GM19025 (cell line): ENCODE measurements around the gene MANSC1.
"Not testable (repeated sequence)": the region's sequence is repeated elsewhere in the genome, so short reads cannot be mapped to it uniquely, and the experiment has no call there.

Experiments used
- ATAC-seq: cut with Tn5 transposase; IDR thresholded peaks from one replicate; pipeline ENCODE4 v1.9.1; 2021; ENCODE audit warnings: mild to moderate bottlenecking, low read depth, moderate library complexity; ENCODE audit not compliant: unreplicated experiment

The MANSC1 gene

DNA sequence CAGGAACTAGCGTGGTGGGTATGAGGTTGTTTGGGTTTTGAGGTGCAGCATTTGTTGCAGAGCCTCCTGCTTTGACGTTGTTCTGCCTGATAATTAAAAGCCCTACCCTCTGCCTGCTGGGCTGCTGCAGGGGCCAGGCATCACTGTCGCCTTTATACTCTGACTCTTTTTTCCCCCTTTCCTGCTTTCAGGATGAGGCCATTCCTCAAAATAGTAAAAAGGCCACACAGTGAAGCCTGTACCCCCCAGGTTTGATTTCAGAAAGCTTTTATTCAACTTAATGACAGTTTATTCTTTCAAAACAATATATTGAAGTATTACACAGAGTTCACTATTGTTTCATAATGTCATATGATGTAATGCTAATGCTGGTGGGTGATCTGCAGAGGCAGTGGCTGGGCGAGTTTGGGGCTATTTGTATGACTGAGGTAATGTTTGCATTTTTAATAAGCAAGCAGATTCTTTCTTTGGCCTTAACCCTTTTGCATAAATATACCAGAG lies 15.9 kb upstream of the MANSC1 start:
- no peak for ATAC-seq

DNA sequence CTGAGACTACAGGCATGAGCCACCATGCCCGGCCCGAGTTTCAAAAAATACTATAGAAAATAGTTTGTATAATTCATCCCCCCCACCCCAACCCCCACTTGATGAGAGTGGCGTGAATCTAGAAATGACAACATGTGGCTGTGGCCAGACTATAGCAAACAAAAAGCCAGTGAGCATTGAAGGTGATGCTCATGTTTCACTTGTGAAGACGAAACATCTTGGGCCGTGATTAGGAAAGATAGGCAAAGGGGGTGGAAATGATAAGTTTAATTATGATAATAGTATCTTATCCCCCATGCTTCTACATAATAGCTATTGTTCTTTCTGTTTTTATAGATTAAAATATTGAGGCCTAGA lies 15.4 kb upstream of the MANSC1 start:
- ATAC-seq, result no peak

DNA sequence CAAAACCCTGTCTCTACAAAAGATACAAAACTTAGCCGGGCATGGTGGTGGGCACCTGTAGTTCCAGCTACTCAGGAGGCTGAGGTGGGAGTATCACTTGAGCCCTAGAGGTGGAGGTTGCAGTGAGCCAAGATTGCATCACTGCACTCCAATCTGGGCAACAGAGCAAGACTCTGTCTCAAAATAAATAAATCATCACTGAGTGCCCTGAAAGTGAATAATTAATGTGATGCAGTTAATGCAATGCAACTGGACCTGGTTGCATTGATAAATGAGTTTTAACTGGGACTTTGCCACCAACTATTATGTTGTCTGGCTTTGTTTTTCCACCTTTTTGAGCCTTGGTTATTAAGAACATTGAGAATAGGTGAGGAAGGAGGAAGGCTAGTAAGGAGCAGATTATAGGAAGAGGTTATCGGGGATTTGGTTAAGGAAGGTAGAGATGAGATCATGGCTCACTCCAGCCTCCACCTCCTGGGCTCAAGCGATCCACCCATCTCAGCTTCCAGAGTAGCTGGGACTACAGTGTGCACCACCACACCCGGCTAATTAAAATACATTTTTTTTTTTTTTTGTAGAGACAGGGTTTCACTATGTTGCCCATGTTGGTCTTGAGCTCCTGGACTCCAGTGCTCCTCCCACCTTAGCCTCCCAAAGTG lies 14.9 kb upstream of the MANSC1 start:
- no peak for ATAC-seq

DNA sequence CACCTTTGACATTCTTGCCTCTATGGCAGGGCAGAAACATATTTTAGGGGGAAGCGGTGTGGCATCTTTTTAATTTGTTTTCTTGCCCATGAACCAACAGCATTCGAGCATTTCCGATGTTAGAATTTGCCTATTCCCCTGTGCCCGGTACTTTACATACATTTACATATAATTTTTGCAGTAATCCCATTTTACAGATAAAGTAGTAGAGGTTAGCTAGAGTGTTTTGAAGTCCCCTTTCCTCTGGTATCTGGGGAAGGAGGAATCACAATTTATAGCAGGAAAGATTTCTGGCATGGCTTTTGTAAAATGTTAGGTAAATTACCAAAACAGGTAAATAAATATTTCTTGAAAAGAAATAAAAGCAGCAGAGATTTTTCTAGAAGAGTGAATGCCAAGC lies 8.5 kb upstream of the MANSC1 start:
- ATAC-seq, result no peak

DNA sequence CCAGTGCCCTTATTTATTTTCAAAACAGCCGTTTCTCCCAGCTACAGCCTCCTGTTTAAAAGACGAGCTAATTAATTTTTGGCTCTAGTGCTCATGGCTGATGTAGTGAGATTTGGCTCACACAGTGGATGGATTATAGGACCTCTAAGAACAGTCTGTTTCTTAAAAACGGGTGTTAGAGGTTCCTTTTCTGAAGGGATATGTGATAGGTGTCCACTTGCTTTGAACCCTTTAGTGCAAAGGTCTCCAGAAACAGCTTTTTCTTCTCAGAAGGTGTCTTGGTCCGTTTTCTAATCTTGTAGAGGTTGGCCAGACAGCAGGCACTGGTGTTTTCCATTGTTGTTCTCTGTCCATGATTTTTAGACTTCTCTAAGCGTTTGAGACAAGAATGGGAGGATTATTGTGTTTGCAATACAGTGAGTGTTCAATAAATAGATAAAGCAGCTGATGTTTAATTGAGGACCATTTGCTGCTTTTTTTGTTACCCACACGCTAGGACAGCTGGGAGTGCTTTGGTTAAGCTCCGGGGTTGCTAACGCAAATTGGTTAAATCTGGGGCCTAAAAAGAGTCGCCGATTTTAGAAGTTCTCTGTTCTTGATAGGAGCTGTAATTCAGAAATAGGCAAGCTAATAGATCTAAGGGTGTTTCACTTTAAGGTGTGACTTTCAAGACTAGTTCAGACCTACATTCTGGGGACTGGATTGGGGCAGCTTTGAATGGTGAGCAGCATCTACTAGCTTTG lies 7.8 kb upstream of the MANSC1 start:
- no peak for ATAC-seq

DNA sequence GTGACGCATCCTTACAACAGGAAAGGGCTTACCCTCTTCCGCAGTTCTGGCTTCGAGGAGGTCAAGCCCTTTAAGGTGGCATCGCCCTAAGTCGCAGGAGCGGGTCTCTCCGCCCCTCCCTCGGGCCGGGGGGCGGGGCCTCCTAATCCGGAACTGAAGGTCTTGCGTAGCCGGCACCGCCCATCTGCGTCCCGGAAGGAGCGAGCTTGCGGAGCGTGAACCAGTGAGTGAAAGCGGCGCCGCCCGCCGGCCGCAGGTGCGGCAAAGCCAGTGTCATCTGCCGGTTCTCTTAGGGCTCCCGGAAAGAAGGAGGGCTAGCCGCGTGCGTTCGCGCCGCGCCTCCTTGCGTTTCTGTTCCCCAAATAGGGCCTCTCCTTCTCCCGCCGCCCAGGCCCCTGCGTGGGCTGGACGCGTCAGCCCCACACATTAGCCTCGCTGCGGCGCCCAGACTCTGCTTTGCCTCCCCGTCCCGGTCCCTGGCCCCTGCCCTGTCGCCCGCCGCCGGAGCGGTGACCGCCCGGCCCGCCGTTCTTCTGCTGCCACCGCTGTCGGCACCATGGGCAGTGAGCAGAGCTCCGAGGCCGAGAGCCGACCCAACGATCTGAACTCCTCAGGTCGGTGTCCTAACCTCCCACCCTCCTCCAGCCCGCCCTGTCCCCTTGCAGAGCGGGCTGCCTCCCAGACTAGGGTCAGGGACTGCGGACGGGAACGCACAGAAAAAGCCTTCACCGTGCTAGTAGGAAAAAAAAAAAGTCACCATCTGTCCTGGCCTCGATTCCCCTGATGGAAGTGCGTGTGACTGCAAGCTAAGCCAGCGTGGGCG lies 7.1 kb upstream of the MANSC1 start, which contains the start of gene BORCS5:
Gene BORCS5, plus strand, starts transcription at position 183 of the 823 bp plus-strand sequence. Its CDS starts 374 bp downstream, at position 557.
- ATAC-seq, result peak; percentile 83

DNA sequence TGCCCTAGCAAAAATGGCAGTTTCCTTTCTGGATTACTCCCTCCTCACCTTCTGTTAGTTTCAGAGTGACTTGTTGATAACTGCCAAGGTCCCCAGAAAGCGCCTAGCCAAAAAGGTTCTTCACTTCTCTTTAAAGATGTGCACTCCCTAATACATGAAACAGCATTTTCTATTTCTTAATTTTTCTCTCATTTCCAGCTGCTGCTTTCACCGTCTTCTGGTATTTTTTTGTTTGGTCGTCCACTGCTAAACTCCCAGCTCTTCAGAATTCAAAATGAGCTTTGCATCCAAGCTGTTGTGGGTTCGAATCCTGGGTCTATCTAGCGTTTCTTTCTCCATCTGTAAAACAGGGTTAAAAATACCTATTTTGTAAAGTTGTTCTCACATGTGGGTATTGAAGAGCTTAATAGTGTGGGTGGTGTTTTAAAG lies 6.4 kb upstream of the MANSC1 start:
- ATAC-seq, result no peak

DNA sequence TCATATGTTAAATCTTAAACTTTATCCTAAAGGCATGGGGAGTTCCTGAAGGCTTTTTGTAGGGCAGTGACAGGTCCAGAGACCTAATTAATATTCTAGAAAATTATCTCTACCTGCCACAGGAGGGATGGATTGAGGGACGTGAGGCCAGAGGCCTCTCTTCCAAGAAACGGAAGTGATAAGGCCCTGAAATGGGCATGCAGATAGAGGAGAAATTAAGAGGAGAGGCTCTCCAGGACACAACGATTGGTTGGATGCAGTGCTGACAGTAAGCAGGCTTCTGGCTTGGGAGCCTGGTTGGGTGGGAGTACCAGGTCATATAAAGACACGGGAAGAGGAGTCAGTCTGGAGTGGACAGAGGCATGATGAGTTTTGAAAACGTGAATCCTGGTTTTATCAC lies 3.8 kb upstream of the MANSC1 start:
- ATAC-seq, result no peak

DNA sequence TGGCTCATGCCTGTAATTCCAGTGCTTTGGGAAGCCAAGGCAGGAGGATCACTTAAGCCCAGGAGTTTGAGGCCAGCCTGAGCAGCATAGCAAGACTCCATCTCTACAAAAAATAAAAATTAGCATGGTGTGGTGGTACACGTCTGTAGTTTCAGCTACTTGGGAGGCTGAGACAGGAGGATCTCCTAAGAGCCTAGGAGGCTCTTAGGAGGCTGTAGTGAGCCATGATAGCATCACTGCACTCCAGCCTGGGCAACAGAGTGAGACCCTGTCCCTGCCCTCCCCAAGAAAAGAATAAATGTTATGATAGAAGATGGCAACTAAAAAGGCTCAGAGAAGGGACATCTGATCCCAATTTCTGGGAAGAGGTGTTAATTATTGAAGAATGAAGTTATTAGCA lies 3.2 kb upstream of the MANSC1 start:
- no peak for ATAC-seq

DNA sequence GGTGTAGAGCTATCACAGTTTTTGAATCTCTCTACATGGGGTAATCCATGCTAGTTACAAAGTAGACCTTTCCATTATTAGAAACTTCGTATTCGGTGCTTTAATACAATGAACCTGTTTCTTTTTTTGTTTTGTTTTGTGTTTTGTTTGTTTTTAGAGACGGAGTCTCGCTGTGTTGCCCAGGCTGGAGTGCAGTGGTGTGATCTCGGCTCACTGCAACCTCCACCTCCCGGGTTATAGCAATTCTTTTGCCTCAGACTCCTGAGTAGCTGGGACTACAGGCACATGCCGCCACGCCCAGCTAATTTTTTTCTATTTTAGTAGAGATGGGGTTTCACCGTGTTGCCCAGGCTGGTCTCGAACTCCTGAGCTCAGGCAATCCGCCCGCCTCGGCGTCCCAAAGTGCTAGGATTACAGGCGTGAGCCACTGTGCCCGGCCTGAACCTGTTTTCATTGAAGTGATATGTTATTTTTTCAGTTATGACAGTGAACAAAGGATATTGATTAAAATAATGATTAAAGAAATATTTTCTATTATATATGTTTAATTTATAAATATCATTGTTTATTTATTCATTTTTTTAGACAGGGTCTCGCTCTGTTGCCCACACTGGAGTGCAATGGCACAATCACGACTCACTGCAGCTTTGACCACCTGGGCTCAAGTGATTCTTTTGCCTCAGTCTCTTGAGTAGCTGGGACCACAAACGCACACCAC lies 1.6 kb upstream of the MANSC1 start:
- not testable (repeated sequence) for ATAC-seq

DNA sequence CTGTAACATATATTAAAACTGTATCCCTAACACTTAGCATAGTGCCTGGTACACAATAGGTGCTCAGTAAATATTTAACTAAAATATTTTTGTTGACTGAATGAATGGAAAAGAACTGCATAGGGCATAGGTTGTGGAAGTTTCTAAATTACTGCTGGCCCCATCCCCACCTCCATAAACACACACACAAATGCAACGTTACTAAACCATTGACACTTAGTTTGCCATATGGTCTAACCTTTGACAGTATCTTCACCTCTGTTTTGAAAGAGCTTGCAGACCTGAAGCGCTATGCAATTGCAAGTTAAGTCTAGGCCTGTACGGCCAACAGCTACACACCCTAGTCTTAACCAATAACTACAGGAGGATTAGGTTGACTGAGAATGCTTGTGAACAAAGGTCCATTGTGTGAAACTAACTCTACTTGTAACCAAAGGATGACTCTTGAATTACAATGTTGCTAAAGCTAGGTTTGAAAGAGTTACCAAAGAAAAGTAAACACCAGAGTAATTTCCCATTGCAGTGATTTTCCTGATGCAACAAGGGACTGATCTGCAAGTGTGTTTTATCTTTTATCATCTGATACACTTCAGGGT lies 924 bp upstream of the MANSC1 start:
- no peak for ATAC-seq

DNA sequence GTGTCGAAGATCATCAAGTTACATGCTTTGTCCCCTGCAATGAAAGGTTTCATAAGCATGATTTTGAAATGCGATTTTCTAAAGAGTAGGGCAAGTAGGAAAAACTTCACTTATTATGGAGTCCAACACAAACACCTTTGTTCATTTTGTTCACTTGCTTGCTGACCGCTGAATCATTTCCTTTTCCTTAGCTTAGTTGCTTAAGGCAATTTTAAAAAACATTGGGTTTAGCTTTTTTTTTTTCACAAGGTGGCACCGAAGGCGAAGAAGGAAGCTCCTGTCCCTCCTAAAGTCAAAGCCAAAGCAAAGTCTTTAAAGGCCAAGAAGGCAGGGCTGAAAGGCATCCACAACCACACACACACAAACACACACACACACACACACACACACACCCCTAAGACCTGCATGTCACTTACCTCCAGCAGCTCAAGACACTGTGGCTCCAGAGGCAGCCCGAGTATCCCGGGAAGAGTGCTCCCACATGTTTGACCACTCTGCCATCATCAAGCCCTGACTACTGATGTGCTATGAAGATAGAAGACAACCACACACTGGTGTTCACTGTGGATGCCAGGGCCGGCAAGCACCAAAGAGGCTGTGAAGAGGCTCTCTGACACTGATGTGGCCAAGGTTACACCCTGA lies 11.4 kb downstream of the MANSC1 start:
- no peak for ATAC-seq

DNA sequence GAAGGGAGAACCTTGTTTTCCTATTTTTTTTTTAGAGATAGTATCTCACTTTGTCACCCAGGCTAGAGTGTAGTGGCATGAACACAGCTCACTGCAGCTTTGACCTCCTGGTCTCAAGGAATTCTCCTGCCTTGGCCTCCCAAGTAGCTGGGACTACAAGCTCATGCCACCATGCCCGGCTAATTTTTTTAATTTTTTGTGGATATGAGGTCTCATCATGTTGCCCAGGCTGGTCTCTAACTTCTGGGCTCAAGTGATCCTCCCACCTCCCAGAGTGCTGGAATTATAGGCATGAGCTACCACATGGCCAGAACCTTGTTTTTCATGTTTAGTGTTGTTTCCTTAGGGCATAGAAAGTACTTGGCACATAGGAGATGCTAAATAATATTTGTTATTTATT lies 13.5 kb downstream of the MANSC1 start:
- no peak for ATAC-seq

DNA sequence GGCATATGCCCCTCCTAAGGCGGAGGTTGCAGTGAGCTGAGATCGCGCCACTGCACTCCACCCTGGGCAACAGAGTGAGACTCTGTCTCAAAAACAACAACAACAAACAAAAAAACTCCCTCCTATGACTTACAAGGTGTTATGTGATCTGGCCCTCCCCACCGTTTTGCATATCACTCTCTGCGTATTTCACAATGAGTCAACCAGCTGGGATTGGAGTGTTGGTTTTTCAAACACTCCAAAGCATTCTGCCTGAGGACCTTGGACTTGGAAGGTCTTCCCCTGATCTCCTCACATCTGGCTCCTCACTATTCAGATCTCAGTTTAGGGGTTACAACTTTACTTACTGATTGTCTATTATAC lies 14.0 kb downstream of the MANSC1 start:
- ATAC-seq, result no peak

DNA sequence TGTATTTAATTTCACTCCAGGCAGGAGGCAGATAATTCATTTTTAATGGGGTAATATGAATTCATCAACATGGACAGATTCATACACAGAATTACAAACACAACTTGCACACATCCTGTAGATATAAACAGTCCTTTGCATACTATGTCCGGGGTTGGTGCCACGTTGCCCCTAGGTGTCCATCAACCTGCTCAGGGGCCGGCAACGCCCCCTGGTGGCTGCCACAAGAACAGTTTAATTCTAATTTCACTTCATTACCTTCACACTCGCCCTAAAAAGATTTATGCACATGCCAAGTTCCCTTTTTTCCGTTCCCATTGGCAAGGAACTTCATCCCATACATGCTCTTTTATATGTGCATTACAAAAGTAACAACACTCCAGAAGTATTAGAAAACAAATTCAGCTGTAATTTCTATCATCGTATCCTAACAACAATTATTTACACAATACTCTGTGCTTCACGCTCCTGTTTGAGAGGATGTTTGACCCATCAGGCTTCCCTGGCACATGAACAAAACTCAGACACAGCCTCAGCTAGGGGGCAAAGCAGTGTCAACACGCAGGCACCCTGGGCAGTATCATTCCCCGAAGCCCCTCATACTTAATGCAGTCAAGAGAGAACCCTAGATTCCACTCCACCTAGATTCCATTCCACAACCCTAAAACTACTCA lies 15.5 kb downstream of the MANSC1 start:
- no peak for ATAC-seq

DNA sequence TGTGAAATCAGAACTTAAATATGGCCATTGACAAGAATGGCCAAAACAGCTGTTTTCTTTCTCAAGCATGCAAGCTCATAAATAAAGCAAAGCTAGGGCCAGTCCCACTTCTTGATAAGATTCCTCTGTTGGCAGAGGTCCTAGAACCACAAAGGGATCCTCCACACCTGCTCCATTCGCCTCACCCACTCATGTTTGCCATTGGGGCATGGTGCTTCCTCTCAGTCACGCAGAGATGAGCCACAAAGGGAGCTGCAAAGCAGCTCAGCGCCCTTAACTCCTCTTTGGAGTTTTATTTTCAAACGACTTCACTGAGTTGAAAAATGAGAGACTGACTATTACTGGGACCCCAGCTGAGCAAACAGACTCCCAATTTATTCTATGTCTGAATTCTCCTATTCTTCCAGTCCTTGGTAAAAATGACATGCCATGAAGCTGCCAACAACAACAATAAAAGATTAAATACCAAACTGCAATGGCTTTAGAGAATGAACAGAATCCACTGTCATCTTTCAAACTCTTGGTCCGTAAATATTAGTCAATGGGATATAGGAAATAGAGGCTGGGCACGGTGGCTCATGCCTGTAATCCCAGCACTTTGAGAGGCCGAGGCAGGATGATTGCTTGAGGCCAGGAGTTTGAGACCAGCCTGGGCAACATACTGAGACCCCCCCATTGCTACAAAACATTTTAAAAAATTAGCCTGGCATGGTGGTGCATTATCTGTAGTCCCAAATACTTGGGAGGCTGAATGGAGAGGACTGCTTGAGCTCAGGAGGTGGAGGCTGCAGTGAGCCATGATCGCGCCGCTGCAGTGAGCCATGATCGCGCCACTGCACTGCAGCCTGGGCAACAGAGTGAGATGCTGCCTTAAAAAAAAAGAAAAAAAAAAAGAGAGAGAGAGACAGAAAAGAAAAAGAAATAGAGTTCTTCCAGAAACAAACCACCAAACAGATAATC lies 16.4 kb downstream of the MANSC1 start:
- ATAC-seq, result no peak

DNA sequence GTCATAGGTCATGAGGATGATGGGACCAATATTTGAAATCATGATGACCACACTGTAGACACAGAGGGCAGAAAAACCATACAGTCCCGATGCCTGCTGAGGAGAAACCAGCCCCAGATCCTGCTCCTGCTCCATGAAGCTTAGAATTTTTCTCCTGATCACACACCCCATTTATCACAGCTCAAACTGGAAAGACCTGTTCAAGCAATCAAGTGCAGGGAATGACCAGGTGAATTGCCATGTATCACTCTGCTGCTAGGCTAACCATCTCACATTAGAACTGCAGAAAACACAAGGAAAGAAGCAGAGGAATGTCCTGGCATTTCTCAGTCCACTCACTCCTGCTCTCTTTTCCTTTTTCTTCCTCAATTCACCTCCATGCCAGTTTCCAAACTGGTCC lies 18.1 kb downstream of the MANSC1 start:
- ATAC-seq, result no peak

DNA sequence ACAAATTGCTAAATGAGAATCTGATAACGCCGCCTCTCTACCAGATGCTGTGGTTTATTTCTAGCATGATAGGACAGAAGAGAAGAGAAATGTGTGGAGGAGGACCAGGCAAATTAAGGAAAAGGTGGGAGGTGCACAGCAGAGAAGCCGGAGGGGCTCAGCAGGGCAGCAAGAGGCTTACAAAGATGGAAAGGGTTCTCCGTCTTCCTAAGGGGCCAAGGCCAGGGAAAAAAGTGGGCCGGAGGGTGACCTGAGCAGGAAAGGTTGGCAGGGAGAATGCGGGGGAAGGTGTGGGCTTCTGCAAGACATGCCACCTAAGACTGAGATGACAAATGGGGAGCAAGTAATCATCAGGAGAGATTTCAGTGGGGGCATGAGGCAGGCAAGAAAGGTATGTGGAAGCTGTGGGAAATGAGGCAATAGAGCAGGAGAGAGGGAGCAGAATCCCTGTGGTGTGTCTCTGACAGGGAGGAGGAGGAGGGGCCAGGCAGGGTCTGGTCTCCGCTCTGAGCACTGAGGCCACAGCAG lies 18.7 kb downstream of the MANSC1 start:
- ATAC-seq, result no peak
